ENCODE data around the gene MPRIP. TPM values are rescaled to one million over a fixed set of nuclear protein-coding genes. Genes with fewer than 3 reads are reported as not detected.

Gene MPRIP
- polyA plus RNA-seq, 1 donor (not counting 4 experiments of a cell fraction or from before 2014, with no cell fraction given), result 113 TPM

DNA sequence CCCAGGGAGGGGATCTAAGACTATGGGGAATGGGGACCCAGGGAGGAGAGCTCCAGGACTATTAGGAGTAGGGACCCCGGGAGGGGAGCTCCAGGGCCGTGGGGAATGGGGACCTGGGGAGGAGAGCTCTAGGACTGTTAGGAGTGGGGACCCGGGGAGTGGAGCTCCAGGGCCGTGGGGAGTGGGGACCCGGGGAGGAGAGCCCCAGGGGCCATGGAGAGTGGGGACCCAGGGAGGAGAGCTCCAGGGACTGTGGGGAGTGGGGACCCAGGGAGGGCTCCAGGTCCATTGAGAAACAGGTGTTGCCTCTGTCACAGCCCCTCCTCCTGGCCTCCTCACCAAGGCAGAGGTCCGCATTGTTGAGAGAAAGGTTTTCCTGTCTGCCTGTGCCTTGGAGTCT is 16.0 kb downstream of the MPRIP start:
- Histone ChIP-seq H3K4me3 (ENCODE audit: control insufficient read depth in 2 of 3, extremely low read depth in 1 of 3, insufficient read depth in 2 of 3, low read depth in 1 of 3, low read length in 3 of 3) (no peak overlapping the region), H2AFZ (ENCODE audit: control insufficient read depth, low read length) (no peak overlapping the region), H3K9me1 (ENCODE audit: control insufficient read depth, extremely low read depth, insufficient read depth, low read length) (peaks cover 14% of the 10 kb centered on the region), H3K27me3 (ENCODE audit: control insufficient read depth, extremely low read depth, insufficient read depth, low read length) (no peaks in the 10 kb centered on the region), H3K4me2 (ENCODE audit: control insufficient read depth, extremely low read depth, insufficient read depth, low read depth, low read length) (no peak overlapping the region), H3K9ac (ENCODE audit: control insufficient read depth, extremely low read depth, insufficient read depth, low read length) (no peak overlapping the region), H3K36me3 (ENCODE audit: control insufficient read depth in 2 of 2, extremely low read depth in 1 of 2, insufficient read depth in 2 of 2, low read length in 2 of 2) (peaks cover 12 to 25% of the 10 kb centered on the region in 2 experiments), H4K20me1 (ENCODE audit: control insufficient read depth, extremely low read depth, insufficient read depth, low read length) (peaks cover 25% of the 10 kb centered on the region), H3K4me1 (ENCODE audit: control insufficient read depth, extremely low read depth, insufficient read depth, low read length) (peaks cover 32% of the 10 kb centered on the region), H3K9me3 (ENCODE audit: control insufficient read depth, low read depth, low read length) (no peaks in the 10 kb centered on the region), H3K79me2 (ENCODE audit: control insufficient read depth, insufficient read depth, low read length) (peaks cover 99% of the 10 kb centered on the region), H3K27ac (ENCODE audit: control insufficient read depth, insufficient read depth, low read length) (no peak overlapping the region)
- FAIRE-seq (no peak), DNase-seq (ENCODE audit: low read depth, low spot score) (no peak)
- dilution Hi-C loops (cut with MboI; ENCODE audit: extremely low pct_ligation_motif_present, low sequenced_read_pairs), result no loop called here
- TF ChIP-seq EZH2 (IDR thresholded peaks at IDR 0.05; ENCODE audit: low read length) (no peak), CTCF (optimal IDR thresholded peaks at IDR 0.05 in 1 of 3, IDR thresholded peaks at IDR 0.05 in 1 of 3, conservative IDR thresholded peaks at IDR 0.05 in 1 of 3; ENCODE audit: extremely low read depth in 1 of 3, insufficient read depth in 2 of 3, low read length in 3 of 3) (no peak)

DNA sequence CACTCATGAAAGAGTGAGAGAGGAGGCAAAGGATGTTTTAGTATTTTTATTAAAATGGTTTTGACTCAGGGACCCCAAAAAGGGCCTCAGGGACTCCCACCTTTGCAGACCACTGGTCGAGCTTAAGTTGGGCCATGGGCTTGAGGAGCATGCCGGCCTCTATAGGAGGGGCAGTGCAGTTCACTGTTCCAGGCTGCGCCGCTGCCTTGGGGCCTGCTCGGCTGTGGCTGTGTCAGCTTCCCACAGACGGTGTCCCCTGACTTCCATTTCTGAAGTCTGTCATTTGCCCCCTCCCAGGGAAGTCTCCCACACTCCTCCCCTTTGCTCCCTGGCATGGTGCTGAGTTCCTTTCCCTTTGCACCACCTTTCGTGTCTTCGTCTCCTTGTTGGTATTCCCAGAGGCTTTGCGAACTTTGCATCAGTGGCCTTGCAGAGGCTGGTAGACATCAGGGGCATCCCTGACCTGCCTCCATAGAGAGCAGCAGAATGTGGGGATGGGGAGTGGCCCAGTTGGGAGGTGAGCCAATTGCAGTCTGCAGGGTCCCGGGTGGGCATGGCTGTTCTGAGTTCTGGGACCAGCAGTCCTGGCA is 17.1 kb downstream of the MPRIP start:
- Histone ChIP-seq H3K9me1 (ENCODE audit: control insufficient read depth, extremely low read depth, insufficient read depth, low read length) (peaks cover 19% of the 10 kb centered on the region), H3K4me3 (ENCODE audit: control insufficient read depth in 2 of 3, extremely low read depth in 1 of 3, insufficient read depth in 2 of 3, low read depth in 1 of 3, low read length in 3 of 3) (no peak overlapping the region), H3K27ac (ENCODE audit: control insufficient read depth, insufficient read depth, low read length) (no peak overlapping the region), H3K4me2 (ENCODE audit: control insufficient read depth, extremely low read depth, insufficient read depth, low read depth, low read length) (no peak overlapping the region), H2AFZ (ENCODE audit: control insufficient read depth, low read length) (no peak overlapping the region), H4K20me1 (ENCODE audit: control insufficient read depth, extremely low read depth, insufficient read depth, low read length) (peaks cover 30% of the 10 kb centered on the region), H3K4me1 (ENCODE audit: control insufficient read depth, extremely low read depth, insufficient read depth, low read length) (peaks cover 37% of the 10 kb centered on the region), H3K9ac (ENCODE audit: control insufficient read depth, extremely low read depth, insufficient read depth, low read length) (no peak overlapping the region), H3K9me3 (ENCODE audit: control insufficient read depth, low read depth, low read length) (no peaks in the 10 kb centered on the region), H3K27me3 (ENCODE audit: control insufficient read depth, extremely low read depth, insufficient read depth, low read length) (no peaks in the 10 kb centered on the region), H3K36me3 (ENCODE audit: control insufficient read depth in 2 of 2, extremely low read depth in 1 of 2, insufficient read depth in 2 of 2, low read length in 2 of 2) (peaks cover 17 to 25% of the 10 kb centered on the region in 2 experiments), H3K79me2 (ENCODE audit: control insufficient read depth, insufficient read depth, low read length) (peaks cover 100% of the 10 kb centered on the region)
- dilution Hi-C loops (cut with MboI; ENCODE audit: extremely low pct_ligation_motif_present, low sequenced_read_pairs), result no loop called here
- DNase-seq (ENCODE audit: low read depth, low spot score) (no peak), FAIRE-seq (no peak)
- TF ChIP-seq EZH2 (IDR thresholded peaks at IDR 0.05; ENCODE audit: low read length) (no peak), CTCF (optimal IDR thresholded peaks at IDR 0.05 in 1 of 3, IDR thresholded peaks at IDR 0.05 in 1 of 3, conservative IDR thresholded peaks at IDR 0.05 in 1 of 3; ENCODE audit: extremely low read depth in 1 of 3, insufficient read depth in 2 of 3, low read length in 3 of 3) (no peak)
